GM18511 (cell line): ENCODE results near the gene CARMIL3.
A peak's percentile ranks its signal among the peaks of the same experiment; 100 is the strongest.
"Not testable (repeated sequence)": the region's sequence is repeated elsewhere in the genome, so short reads cannot be mapped to it uniquely, and the experiment has no call there.

Experiments used
- ATAC-seq: cut with Tn5 transposase; IDR thresholded peaks from one replicate; pipeline ENCODE4 v1.9.1; 2021; ENCODE audit warnings: mild to moderate bottlenecking, moderate library complexity; ENCODE audit not compliant: unreplicated experiment

CARMIL3 gene

DNA sequence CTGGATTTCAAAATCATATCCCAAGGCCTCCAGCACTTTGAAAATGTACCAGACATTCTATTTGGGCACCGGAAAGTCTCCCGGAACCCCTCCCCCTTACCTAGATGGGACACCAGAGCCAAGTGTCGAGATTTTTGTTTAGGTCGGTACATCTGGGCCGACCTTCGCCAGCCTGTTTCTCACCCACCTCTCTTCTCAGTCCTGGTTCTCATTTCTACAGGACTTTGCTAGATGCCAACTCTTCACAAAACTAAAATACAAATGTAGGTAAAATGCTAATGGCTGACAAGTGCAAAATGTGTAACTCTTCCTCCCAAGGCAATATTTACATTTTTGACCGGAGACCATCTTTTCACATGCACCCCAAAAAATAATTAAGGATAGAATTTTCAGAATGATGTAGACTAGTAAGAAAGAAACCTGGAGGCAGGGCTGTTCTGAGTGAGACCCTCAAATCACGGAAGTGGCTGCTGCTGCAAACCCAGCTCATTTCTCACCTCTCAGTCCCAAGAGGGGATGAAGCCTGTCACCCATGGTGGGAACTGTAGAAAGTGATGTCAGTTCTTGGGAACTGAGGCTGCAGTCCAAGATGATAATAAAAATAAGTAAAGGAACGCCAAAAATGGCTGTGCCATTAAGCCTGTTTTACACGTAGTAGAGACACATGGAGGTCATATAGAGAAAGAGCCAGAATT, 14.7 kb upstream of the CARMIL3 start:
- ATAC-seq: peak; percentile 20

- no peak for ATAC-seq
Measured at GRCh38 chr14:24037658-24038037, 14.2 kb upstream of the CARMIL3 start.

DNA sequence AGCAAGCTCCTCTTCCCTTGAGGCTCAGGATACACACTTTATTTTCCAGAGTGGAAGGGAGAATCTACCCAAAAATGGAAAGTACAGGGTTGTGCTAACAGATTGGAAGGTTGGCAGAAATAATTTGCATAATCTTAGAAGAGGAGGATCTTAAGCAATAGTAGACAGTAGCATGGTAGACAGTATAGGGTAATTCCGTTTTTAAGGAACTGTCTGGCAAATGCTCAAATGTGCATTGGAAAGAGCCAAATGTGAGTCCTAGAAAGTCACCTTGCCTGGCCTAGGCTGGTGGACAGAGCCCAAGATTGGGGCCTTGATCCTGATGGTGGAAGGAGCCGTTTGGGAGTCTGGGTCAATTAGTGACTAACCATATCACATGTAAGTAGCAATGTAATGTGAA, 13.1 kb upstream of the CARMIL3 start:
- no peak for ATAC-seq

- ATAC-seq: no peak
Measured at GRCh38 chr14:24040692-24041091, 11.1 kb upstream of the CARMIL3 start.

- ATAC-seq: no peak
Measured at GRCh38 chr14:24042746-24043145, 9.1 kb upstream of the CARMIL3 start.

GRCh38 chr14:24049002-24049401, 2.8 kb upstream of the CARMIL3 start:
- ATAC-seq: not testable (repeated sequence)

GRCh38 chr14:24050753-24051152, 1.1 kb upstream of the CARMIL3 start:
- not testable (repeated sequence) for ATAC-seq

DNA sequence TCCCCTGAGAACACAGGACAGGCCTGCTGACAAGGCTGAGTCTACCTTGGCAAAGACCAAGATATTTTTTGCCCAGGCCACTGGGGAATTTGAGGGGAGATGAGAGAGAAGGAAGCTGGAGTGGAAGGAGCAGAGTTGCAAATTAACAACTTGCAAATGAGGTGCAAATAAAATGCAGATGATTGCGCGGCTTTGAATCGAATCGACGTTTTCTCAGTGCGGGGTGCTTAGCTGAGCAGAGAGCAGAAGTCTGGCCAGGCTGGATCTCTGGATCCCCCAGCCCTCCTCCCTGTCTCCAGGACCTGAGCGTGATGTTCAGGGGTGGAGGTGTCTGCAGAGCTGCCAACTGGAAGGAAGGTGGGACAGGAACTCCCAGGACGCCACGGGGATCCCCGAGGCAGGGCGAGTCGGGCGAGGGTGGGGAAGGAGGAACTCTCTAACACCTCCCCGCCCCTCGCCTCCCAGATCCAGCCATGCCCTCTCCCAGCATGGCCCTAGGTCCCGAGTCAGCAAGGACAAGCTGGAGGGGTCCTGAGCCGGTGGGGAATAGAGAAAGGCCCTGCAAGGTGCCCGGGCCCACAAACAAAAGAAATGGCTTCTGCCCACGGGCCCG, 527 bp upstream of the CARMIL3 start:
- ATAC-seq: no peak

GRCh38 chr14:24052656-24053547, 1.1 kb downstream of the CARMIL3 start:
- no peak for ATAC-seq

DNA sequence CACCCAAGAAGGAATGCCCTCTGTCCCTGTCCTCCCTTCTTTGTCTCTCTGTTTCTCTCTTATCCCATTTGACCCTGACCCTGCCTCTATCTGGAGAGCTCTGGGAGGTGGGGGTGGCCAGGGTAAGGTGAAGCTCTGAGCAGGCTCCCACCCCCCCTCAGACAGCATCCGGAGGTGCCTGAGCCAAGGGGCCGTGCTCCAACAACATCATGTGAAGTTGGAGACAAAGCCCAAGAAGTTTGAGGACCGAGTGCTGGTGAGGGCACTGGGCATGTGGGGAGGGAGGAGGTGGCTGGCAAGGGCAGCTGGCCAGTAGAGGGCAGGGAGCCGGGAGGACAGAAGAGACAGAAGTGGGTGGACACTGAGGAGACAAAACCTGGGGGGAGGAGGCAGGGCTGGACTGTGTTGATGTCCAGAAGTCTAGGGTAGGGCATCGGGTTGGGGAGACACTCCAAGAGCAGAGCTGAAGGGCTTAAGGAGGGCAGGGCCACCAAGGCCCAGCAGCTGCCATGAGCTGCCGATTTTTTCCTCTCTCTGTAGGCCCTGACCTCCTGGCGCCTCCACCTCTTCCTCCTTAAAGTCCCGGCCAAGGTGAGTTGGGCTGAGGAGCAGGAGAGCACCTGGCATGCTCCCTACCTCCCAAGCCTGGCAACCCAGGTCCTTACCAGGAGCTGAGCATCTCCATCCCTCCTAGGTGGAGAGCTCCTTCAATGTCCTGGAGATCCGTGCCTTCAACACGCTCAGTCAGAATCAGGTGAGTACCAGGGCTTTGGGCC, 1.9 kb downstream of the CARMIL3 start:
- ATAC-seq: no peak

- ATAC-seq: no peak
Measured at GRCh38 chr14:24054324-24054641, 2.5 kb downstream of the CARMIL3 start.

DNA sequence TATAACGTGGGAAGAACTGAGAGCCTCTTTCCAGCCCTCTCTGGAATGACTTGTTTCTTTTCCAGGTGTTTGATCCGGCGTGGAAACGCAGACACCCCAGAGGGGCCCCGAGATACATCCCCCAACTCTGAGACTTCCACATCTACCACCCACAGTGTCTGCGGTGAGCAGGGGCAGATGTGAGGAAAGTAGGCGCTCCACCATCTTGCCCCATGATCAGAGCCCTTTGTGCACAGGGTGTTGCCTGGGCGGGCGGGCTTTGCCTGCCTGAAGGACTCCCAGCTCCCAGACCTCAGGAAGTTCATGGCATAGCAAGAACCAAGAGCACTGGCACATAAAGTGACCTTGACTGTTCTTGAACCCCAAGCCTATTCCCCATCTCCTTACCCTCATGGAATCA, 2.8 kb downstream of the CARMIL3 start:
- no peak for ATAC-seq

GRCh38 chr14:24055971-24056799, 4.4 kb downstream of the CARMIL3 start:
- no peak for ATAC-seq

DNA sequence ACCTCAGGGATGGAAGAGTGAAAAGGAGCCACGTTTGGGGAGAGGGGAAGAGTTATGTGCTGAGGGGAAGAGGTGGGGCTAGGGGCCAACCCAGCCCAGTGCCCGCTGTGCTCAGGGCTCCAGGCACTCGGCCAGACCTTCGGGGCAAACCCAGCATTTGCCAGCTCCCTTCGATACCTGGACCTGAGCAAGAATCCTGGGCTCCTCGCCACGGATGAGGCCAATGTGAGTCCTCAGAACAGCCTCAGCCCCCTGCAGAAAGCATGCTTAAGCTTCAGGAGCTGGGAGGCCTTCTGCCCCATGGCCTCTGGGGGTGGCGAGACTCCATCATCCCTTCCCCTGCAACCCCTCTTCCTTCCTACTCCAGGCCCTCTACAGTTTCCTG, 5.0 kb downstream of the CARMIL3 start:
- ATAC-seq: no peak

DNA sequence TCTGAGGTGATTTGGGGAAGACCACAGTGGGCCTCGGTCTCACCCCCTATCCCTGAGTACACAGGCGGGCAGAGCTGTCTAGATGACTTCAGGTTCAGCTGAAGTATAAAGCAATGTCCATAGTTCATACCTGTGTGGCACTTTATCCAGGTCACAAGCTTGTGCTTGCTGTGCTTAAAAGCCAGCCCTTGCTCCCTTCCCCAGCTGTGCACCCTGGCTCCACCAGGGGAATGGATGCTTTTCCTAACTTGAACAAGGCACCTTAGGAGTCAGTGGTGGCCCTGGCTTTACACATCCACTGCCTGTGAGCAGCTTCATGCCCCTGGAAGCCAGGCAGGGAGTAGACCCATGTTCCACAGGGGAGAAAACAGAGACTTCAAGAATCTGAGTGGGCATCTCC, 5.5 kb downstream of the CARMIL3 start:
- no peak for ATAC-seq

GRCh38 chr14:24057867-24058259, 6.1 kb downstream of the CARMIL3 start:
- peak; percentile 11 for ATAC-seq

DNA sequence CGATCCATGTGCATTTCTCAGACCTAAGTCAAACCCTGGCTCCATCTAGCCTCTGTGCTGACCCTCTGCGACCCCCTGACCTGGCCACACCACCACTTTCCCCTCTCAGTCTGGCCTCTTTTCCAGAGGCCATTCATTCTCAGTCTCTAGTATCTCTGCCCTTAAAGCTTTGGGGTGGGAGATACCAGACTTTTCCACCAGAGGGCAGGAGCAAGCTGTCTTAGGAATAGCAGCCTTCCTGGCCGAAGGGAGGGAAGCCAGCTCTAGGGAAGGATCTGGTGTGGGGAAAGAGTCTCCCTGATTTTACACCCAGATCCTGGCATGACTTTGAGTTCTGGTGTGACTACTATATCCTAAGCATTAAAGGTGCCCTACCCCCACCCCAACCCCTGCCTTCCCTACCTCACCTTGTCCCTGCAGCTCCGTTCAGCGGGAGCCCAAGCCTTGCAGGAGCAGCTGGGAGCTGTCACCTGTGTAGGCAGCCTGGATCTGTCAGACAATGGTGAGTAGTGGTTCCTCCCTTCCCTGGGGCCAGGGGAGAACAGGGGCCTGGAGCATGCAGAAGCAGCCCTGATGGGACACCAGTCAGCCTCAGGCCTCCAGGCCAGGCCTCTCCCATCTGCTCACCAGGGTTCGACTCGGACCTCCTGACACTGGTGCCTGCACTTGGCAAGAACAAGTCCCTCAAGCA, 6.6 kb downstream of the CARMIL3 start:
- ATAC-seq: peak; percentile 72

DNA sequence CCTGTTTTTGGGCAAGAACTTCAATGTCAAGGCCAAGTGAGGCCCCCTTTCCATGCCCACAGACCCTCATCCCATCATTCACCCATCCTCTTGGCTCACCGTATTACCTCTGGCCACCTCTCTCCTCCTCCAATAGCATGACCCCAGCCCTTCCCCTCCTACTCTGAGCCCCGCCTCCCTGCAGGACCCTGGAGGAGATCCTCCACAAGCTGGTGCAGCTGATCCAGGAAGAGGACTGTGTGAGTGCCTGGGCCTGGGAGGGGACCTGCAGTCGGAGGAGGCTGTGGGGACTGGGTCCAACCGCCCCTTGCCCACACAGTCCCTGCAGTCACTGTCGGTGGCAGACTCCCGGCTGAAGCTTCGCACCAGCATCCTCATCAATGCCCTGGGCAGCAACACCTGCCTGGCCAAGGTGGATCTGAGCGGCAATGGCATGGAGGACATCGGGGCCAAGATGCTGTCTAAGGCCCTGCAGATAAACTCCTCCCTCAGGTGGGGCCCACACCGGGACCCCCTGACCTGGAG, 7.2 kb downstream of the CARMIL3 start:
- ATAC-seq: no peak

DNA sequence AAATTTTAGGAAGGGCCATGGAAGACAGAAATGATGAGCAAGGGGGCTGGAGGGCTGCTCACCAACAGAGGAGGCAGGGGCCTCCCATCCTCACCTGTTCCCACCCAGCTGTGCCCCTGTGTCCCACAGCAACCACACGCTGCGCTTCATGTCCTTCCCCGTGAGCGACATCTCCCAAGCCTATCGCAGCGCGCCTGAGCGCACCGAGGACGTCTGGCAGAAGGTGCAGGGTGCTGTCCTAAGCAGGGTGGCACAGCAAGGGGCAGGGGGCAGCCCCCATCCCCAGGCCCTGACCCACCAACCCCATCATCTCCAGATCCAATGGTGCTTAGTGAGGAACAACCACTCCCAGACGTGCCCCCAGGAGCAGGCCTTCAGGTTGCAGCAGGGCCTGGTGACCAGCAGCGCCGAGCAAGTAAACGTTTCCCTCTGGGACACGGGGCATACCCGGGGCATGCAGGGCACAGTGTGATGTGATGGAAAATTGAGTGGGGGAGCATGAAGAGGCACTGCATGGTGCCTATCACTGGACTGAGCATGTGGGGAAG, 8.1 kb downstream of the CARMIL3 start:
- ATAC-seq: no peak
